Vagina (tissue), 2 donors: ENCODE data around the gene SPAG9. TPM values are rescaled to one million over a fixed set of nuclear protein-coding genes. Genes with fewer than 3 reads are reported as not detected.

Experiments used
- DNase-seq, 2 donors: peaks; one replicate each; pipeline ENCODE4 v3.0.0-alpha.2; 2017; ENCODE audit errors: extremely low spot score in 2 of 2
- H3K27ac ChIP-seq: fragments of 200-600 bp; sonication (generic); one replicate; pipeline ENCODE4 v1.5.1; 2019
- H3K27me3 ChIP-seq: fragments of 200-600 bp; sonication (generic); one replicate; pipeline ENCODE4 v1.5.1; 2019
- H3K36me3 ChIP-seq, 2 donors: fragments of 200-600 bp; sonication (generic); one replicate each; pipeline ENCODE4 v1.5.1; 2017 to 2019
- H3K4me1 ChIP-seq: fragments of 200-600 bp; sonication (generic); one replicate; pipeline ENCODE4 v1.5.1; 2019
- H3K4me3 ChIP-seq, 2 donors: fragments of 200-600 bp; sonication (generic); 1 replicate in 1 of 2; 2 replicates in 1 of 2; pipeline ENCODE4 v1.5.1; 2016 to 2019
- H3K9me3 ChIP-seq: fragments of 200-600 bp; sonication (generic); one replicate; pipeline ENCODE4 v1.5.1; 2019
- CTCF ChIP-seq, 3 experiments: fragments of 450-650 bp in 2 of 3; fragments of 200-600 bp in 1 of 3; sonication (generic) in 1 of 3; IDR thresholded peaks; one replicate each; pipeline ENCODE4 v1.5.1; 2017 to 2019; ENCODE audit warnings: antibody characterized with exemption in 3 of 3, mild to moderate bottlenecking in 2 of 3, moderate library complexity in 2 of 3
- POLR2A ChIP-seq, 2 donors: fragments of 450-650 bp; IDR thresholded peaks; one replicate each; pipeline ENCODE4 v1.6.1; 2017; ENCODE audit warnings: antibody characterized with exemption in 2 of 2, mild to moderate bottlenecking in 2 of 2, moderate library complexity in 2 of 2
- POLR2AphosphoS5 ChIP-seq, 2 donors: sonication (generic); formaldehyde crosslinking; IDR thresholded peaks; one replicate each; pipeline ENCODE4 v1.9.0; 2017; ENCODE audit warnings: antibody characterized with exemption in 2 of 2, mild to moderate bottlenecking in 2 of 2, low read depth in 1 of 2; ENCODE audit not compliant: insufficient read depth in 1 of 2
- intact Hi-C: fragments of 100-400 bp; cut with DNase I; formaldehyde crosslinking; loops from one replicate; pipeline ENCODE4 v1.15.1; 2023
- total RNA-seq: library from RNA; depleted of rRNA; stranded (reverse); fragments of >200 nt; gene quantifications from one replicate; pipeline ENCODE4 v1.2.3, GENCODE V29; 2016

SPAG9 gene
- total RNA-seq, 1 donor from 2014 or later: 92.6 TPM

GRCh38 chr17:50967795-50968194 is 152.9 kb downstream of the SPAG9 start:
- Histone ChIP-seq H3K27ac (peak overlapping the region; percentile 60), H3K27me3 (no peaks in the 10 kb centered on the region), H3K36me3 (peaks cover 0 to 29% of the 10 kb centered on the region in 2 donors), H3K9me3 (no peaks in the 10 kb centered on the region), H3K4me3 (no peak overlapping the region), H3K4me1 (peaks cover 22% of the 10 kb centered on the region)
- no peak for TF ChIP-seq CTCF (IDR thresholded peaks at IDR 0.05)
- TF ChIP-seq POLR2AphosphoS5 (IDR thresholded peaks at IDR 0.05; ENCODE audit: insufficient read depth in 1 of 2, low read depth in 1 of 2): peak in 1 of 2 donors; percentile 22
- no peak for TF ChIP-seq POLR2A (IDR thresholded peaks at IDR 0.05)
- DNase-seq: no peak
- intact Hi-C loops: no loop called here

- Histone ChIP-seq H3K36me3 (peaks cover 0 to 29% of the 10 kb centered on the region in 2 donors), H3K4me3 (no peak overlapping the region), H3K27me3 (no peaks in the 10 kb centered on the region), H3K27ac (peak overlapping the region; percentile 60), H3K4me1 (peaks cover 33% of the 10 kb centered on the region), H3K9me3 (no peaks in the 10 kb centered on the region)
- DNase-seq: no peak
- intact Hi-C loops: no loop called here
- no peak for TF ChIP-seq POLR2AphosphoS5 (IDR thresholded peaks at IDR 0.05; ENCODE audit: insufficient read depth in 1 of 2, low read depth in 1 of 2)
- no peak for TF ChIP-seq CTCF (IDR thresholded peaks at IDR 0.05)
Observed at GRCh38 chr17:50966163-50966666, 154.5 kb downstream of the SPAG9 start.

GRCh38 chr17:50963139-50963538 is 157.5 kb downstream of the SPAG9 start:
- Histone ChIP-seq H3K9me3 (no peaks in the 10 kb centered on the region), H3K27me3 (no peaks in the 10 kb centered on the region), H3K4me3 (no peak overlapping the region), H3K4me1 (peaks cover 29% of the 10 kb centered on the region), H3K27ac (no peak overlapping the region), H3K36me3 (peaks cover 0 to 15% of the 10 kb centered on the region in 2 donors)
- TF ChIP-seq CTCF (IDR thresholded peaks at IDR 0.05) (no peak), POLR2A (IDR thresholded peaks at IDR 0.05) (no peak), POLR2AphosphoS5 (IDR thresholded peaks at IDR 0.05; ENCODE audit: insufficient read depth in 1 of 2, low read depth in 1 of 2) (no peak)
- intact Hi-C loops: no loop called here
- DNase-seq: no peak

- TF ChIP-seq POLR2AphosphoS5 (IDR thresholded peaks at IDR 0.05; ENCODE audit: insufficient read depth in 1 of 2, low read depth in 1 of 2) (no peak), POLR2A (IDR thresholded peaks at IDR 0.05) (no peak), CTCF (IDR thresholded peaks at IDR 0.05) (no peak)
- peak overlapping the region; percentile 60 for H3K27ac ChIP-seq
- no peaks in the 10 kb centered on the region for H3K27me3 ChIP-seq
- no peaks in the 10 kb centered on the region for H3K9me3 ChIP-seq
- H3K4me1 ChIP-seq: peaks cover 22% of the 10 kb centered on the region
- intact Hi-C loops: no loop called here
- peaks cover 0 to 15% of the 10 kb centered on the region in 2 donors for H3K36me3 ChIP-seq
- H3K4me3 ChIP-seq: no peak overlapping the region
- no peak for DNase-seq
Observed at GRCh38 chr17:50961282-50962220, 159.1 kb downstream of the SPAG9 start.

- intact Hi-C loops: no loop called here
- H3K4me3 ChIP-seq: no peak overlapping the region
- no peaks in the 10 kb centered on the region for H3K27me3 ChIP-seq
Observed at GRCh38 chr17:50959341-50959740, 161.3 kb downstream of the SPAG9 start.

More at GRCh38 chr17:50959341-50959740, 161.3 kb downstream of the SPAG9 start:
- TF ChIP-seq POLR2A (IDR thresholded peaks at IDR 0.05): no peak
- TF ChIP-seq CTCF (IDR thresholded peaks at IDR 0.05): no peak
- TF ChIP-seq POLR2AphosphoS5 (IDR thresholded peaks at IDR 0.05; ENCODE audit: insufficient read depth in 1 of 2, low read depth in 1 of 2): no peak
- DNase-seq: no peak
- peaks cover 43% of the 10 kb centered on the region for H3K4me1 ChIP-seq
- no peaks in the 10 kb centered on the region for H3K9me3 ChIP-seq
- no peak overlapping the region for H3K27ac ChIP-seq
- peaks cover 0 to 7% of the 10 kb centered on the region in 2 donors for H3K36me3 ChIP-seq
